Suppressor macrophage treated with lipopolysaccharide for 1 hour (primary cell): ENCODE data around the gene ITSN2.
"Not testable (repeated sequence)": the region's sequence is repeated elsewhere in the genome, so short reads cannot be mapped to it uniquely, and the experiment has no call there.

Experiments
- DNase-seq, 3 donors: peaks; one replicate each; pipeline ENCODE4 v3.0.0-alpha.2; 2020 to 2022

ITSN2 gene

GRCh38 chr2:24210106-24210455, 150.3 kb downstream of the ITSN2 start:
- DNase-seq = no peak

GRCh38 chr2:24209389-24210105, 150.8 kb downstream of the ITSN2 start:
- DNase-seq = no peak

GRCh38 chr2:24208490-24208889, 151.8 kb downstream of the ITSN2 start:
- no peak for DNase-seq

- DNase-seq = no peak
Measured at GRCh38 chr2:24207359-24207758, 153.0 kb downstream of the ITSN2 start.

GRCh38 chr2:24206714-24207113, 153.6 kb downstream of the ITSN2 start:
- DNase-seq = no peak

GRCh38 chr2:24206242-24206641, 154.1 kb downstream of the ITSN2 start:
- no peak for DNase-seq

GRCh38 chr2:24205131-24205530, 155.2 kb downstream of the ITSN2 start:
- DNase-seq = no peak

GRCh38 chr2:24204505-24204904, 155.8 kb downstream of the ITSN2 start:
- DNase-seq = no peak

- no peak for DNase-seq
Measured at GRCh38 chr2:24203787-24204150, 156.6 kb downstream of the ITSN2 start.

GRCh38 chr2:24203029-24203786, 157.1 kb downstream of the ITSN2 start:
- no peak for DNase-seq

- DNase-seq = no peak
Measured at GRCh38 chr2:24200799-24201198, 159.5 kb downstream of the ITSN2 start.

GRCh38 chr2:24199968-24200590, 160.3 kb downstream of the ITSN2 start:
- DNase-seq = no peak

- not testable (repeated sequence) for DNase-seq
Measured at GRCh38 chr2:24197213-24197612, 163.1 kb downstream of the ITSN2 start.

- no peak for DNase-seq
Measured at GRCh38 chr2:24191848-24192247, 168.5 kb downstream of the ITSN2 start.

- DNase-seq = no peak
Measured at GRCh38 chr2:24191156-24191555, 169.2 kb downstream of the ITSN2 start.

GRCh38 chr2:24190503-24190902, 169.8 kb downstream of the ITSN2 start:
- no peak for DNase-seq

- no peak for DNase-seq
Measured at GRCh38 chr2:24189551-24189950, 170.8 kb downstream of the ITSN2 start.

- no peak for DNase-seq
Measured at GRCh38 chr2:24183366-24184069, 176.8 kb downstream of the ITSN2 start.

GRCh38 chr2:24182507-24182906, 177.8 kb downstream of the ITSN2 start:
- no peak for DNase-seq

- DNase-seq = no peak
Measured at GRCh38 chr2:24181849-24182248, 178.5 kb downstream of the ITSN2 start.

GRCh38 chr2:24179683-24180082, 180.7 kb downstream of the ITSN2 start:
- DNase-seq = no peak

GRCh38 chr2:24176326-24176725, 184.0 kb downstream of the ITSN2 start:
- DNase-seq = no peak

GRCh38 chr2:24175631-24176187, 184.6 kb downstream of the ITSN2 start:
- no peak for DNase-seq
